Renal cortex interstitium (tissue), 11 donors: ENCODE data around the gene CTAG1A. TPM values are rescaled to one million over a fixed set of nuclear protein-coding genes. Genes with fewer than 3 reads are reported as not detected.
"Not testable (repeated sequence)": the region's sequence is repeated elsewhere in the genome, so short reads cannot be mapped to it uniquely, and the experiment has no call there.

Source experiments
- DNase-seq, 11 donors: peaks; one replicate each; pipeline ENCODE4 v3.0.0-alpha.2; 2013; ENCODE audit warnings: low read depth in 9 of 11, low spot score in 4 of 11; ENCODE audit errors: extremely low read depth in 1 of 11
- polyA plus RNA-seq, 3 donors: library from polyadenylated mRNA; unstranded; fragments of 120-200 nt; gene quantifications; one replicate each; pipeline ENCODE4 v1.2.1, GENCODE V29; 2013; ENCODE audit not compliant: insufficient read length in 3 of 3

The CTAG1A gene
- polyA plus RNA-seq, 3 donors = not detected

- no peak for DNase-seq
These were observed 20.6 kb downstream of the CTAG1A start for GRCh38 chrX:154605566-154605965.

- no peak for DNase-seq
These were observed 22.4 kb downstream of the CTAG1A start for GRCh38 chrX:154607370-154607769.

- not testable (repeated sequence) for DNase-seq
These were observed 23.0 kb downstream of the CTAG1A start for GRCh38 chrX:154607976-154608375.

GRCh38 chrX:154608823-154609222, 23.9 kb downstream of the CTAG1A start:
- not testable (repeated sequence) for DNase-seq

- not testable (repeated sequence) for DNase-seq
These were observed 26.2 kb downstream of the CTAG1A start for GRCh38 chrX:154611146-154611545.

DNA sequence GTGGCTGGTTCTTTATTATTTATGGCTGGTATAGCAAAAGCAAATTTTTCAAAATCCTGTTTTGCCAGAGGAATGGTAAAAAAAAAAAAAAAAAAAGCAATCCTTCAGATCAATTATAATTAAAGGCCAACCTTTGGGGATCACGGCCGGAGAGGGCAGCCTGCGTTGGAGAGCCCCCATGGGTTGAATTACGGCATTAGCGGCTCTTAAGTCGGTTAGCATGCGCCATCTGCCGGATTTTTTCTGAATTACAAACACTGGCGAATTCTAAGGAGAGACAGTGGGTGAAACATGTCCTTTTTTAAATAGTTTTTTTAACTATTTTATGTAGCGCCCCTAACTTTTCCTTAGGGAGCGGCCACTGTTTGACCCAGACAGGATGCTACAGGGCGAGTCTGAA, 28.7 kb downstream of the CTAG1A start:
- not testable (repeated sequence) for DNase-seq

DNA sequence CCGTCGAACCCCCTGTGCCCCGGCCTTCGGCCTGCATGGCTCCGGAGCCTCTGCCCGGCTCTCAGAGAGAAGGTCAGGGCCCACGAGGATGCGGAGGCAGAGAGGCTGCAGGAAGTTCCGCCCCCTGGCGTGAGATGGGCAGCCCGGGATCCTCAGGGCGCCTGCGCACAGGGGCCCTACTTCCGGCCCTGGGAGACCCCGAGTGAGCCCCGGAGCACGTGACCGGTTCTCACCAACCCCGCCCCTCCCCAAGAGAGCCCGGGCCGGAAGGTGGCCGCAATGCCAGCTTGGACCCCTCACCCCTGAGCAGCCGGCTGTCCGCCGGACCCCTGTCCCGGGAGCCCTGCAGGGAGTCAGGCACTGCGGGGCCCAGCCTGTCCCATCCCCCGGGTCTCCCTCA, 34.2 kb downstream of the CTAG1A start, which contains the start of gene CTAG1B:
Gene CTAG1B (minus strand): TSS at position 101 of the 400 bp plus-strand sequence. CDS start 64 bp downstream, at position 37.
- not testable (repeated sequence) for DNase-seq

DNA sequence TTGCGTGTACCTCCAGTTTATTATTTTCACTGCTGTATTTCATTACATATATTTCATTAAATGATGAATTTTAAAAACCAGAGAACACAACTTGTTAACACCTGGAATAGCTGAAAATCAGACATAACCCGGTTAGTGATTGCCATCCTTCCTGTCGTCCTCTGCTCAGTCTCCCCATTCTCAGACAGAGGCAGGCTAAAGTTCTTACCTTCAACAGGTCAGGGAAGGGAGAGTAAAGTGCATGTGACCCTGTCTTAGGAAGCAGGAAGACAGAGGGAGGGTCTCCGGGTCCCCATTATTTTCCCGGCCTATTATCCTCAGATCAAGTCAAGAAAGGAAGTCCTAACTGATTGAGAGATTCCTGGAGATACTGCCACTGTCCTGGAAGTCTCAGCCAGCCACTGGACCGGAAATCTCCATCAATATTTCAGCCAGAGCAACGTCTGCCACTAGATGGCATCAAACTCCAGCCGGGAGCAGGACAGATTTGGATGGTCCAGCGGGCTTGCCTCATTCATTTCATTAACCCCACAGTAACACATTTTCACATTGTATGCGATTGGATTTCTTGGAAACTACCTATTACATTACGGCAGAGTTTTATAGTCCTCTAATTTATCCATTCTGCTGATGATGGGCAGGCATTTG, 36.0 kb downstream of the CTAG1A start:
- DNase-seq = not testable (repeated sequence)

DNA sequence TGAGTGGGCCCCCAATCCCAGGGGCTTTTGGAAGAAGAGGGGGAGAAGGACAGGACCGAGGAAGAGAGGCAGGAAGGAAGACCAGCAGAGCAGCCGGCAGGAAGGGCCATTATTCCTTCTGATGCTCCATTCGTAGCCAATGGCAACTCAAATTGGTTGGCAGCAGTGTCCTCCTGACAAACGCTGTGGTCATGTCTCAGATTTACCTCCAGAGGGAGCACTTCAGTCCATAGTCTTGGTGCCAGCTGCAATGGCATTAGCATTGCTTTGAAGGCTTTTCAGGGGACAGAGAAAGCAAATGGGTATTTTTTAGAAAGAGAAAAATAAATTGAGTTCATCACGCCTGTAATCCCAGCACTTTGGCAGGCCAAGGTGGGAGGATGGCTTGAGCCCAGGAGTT, 44.0 kb downstream of the CTAG1A start:
- not testable (repeated sequence) for DNase-seq

GRCh38 chrX:154630949-154631348, 46.0 kb downstream of the CTAG1A start:
- not testable (repeated sequence) for DNase-seq

DNA sequence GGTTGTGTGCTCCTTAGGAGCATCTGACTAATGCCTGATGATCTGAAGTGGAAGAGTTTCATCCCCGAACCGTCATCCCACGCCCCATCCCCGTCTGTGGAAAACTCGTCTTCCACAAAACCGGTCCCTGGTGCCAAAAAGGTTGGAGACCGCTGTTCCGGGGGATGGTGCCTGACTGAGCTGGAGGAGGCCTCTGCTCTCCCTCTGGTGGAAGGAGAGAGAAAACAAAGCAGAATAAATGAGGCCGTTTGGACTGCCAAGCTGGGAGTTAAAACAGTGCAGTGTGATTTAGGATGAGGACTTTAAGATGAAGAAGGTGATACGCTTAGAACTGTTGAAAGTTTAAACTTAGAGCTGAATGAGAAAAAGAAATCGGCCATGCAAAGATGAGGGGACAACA, 48.7 kb downstream of the CTAG1A start:
- not testable (repeated sequence) for DNase-seq

Other genes with a start within 250 kb of the CTAG1A start
- gene FLNA, start 210.5 kb upstream of the CTAG1A start, polyA plus RNA-seq = 100 to 1,000 TPM; 412 to 595 (median 545) TPM
- gene EMD, start 205.8 kb upstream of the CTAG1A start, polyA plus RNA-seq = 10 to 100 TPM; 71.3 to 97.8 (median 78.0) TPM
- gene RPL10, start 186.8 kb upstream of the CTAG1A start, polyA plus RNA-seq = 1,000 to 10,000 TPM; 3,021 to 3,596 (median 3,323) TPM
- gene DNASE1L1, start 175.9 kb upstream of the CTAG1A start, polyA plus RNA-seq = 10 to 100 TPM; 11.5 to 13.9 (median 12.0) TPM
- gene TAFAZZIN, start 173.6 kb upstream of the CTAG1A start, polyA plus RNA-seq = 10 to 100 TPM; 32.4 to 51.9 (median 33.2) TPM
- 100 to 1,000 TPM; 133 to 160 (median 154) TPM for gene ATP6AP1, start 156.5 kb upstream of the CTAG1A start, polyA plus RNA-seq
- 100 to 1,000 TPM; 112 to 147 (median 141) TPM for gene GDI1, start 148.0 kb upstream of the CTAG1A start, polyA plus RNA-seq
- 10 to 100 TPM; 47.3 to 60.2 (median 54.6) TPM for gene FAM50A, start 141.0 kb upstream of the CTAG1A start, polyA plus RNA-seq
- gene PLXNA3, start 126.9 kb upstream of the CTAG1A start, polyA plus RNA-seq = 10 to 100 TPM; 52.8 to 72.0 (median 57.0) TPM
- 10 to 100 TPM in 2 of 3 donors, 1 to 10 TPM in 1; 9.2 to 14.9 (median 11.8) TPM for gene LAGE3, start 105.9 kb upstream of the CTAG1A start, polyA plus RNA-seq
- gene UBL4A, start 98.5 kb upstream of the CTAG1A start, polyA plus RNA-seq = 10 to 100 TPM; 23.9 to 32.2 (median 25.9) TPM
- 10 to 100 TPM; 14.8 to 23.1 (median 21.4) TPM for gene SLC10A3, start 94.5 kb upstream of the CTAG1A start, polyA plus RNA-seq
- gene FAM3A, start 68.9 kb upstream of the CTAG1A start, polyA plus RNA-seq = 10 to 100 TPM; 22.9 to 42.8 (median 36.7) TPM
- 10 to 100 TPM; 39.2 to 46.8 (median 40.5) TPM for gene G6PD, start 38.3 kb upstream of the CTAG1A start, polyA plus RNA-seq
- gene IKBKG, start 37.5 kb upstream of the CTAG1A start, polyA plus RNA-seq = 10 to 100 TPM; 13.7 to 20.2 (median 19.5) TPM
- not detected for gene CTAG1B, start 34.1 kb downstream of the CTAG1A start, polyA plus RNA-seq
- gene CTAG2, start 68.4 kb downstream of the CTAG1A start, polyA plus RNA-seq = not detected
- 1 to 10 TPM; 2.2 to 2.5 (median 2.3) TPM for gene GAB3, start 165.9 kb downstream of the CTAG1A start, polyA plus RNA-seq
- 10 to 100 TPM; 59.0 to 69.4 (median 61.6) TPM for gene DKC1, start 177.7 kb downstream of the CTAG1A start, polyA plus RNA-seq
- 10 to 100 TPM; 31.0 to 42.1 (median 39.5) TPM for gene MPP1, start 220.4 kb downstream of the CTAG1A start, polyA plus RNA-seq
- not detected for gene SMIM9, start 249.5 kb downstream of the CTAG1A start, polyA plus RNA-seq